Measurements from ENCODE around the gene KRT32.

The KRT32 gene

GRCh38 chr17:41418116-41418860 is 48.9 kb downstream of the KRT32 start:
- Histone ChIP-seq H3K4me1 (ENCODE audit: insufficient read depth, low read length) (peaks cover 5% of the 10 kb centered on the region), H3K9me3 (ENCODE audit: control insufficient read depth, insufficient read depth, low read length) (no peaks in the 10 kb centered on the region), H3K36me3 (ENCODE audit: insufficient read depth, low read length) (no peaks in the 10 kb centered on the region), H3K9ac (ENCODE audit: low read depth, low read length) (no peak overlapping the region)

- Histone ChIP-seq H3K36me3 (ENCODE audit: insufficient read depth, low read length) (no peaks in the 10 kb centered on the region), H3K9me3 (ENCODE audit: control insufficient read depth, insufficient read depth, low read length) (no peaks in the 10 kb centered on the region), H3K4me1 (ENCODE audit: insufficient read depth, low read length) (peaks cover 10% of the 10 kb centered on the region), H3K9ac (ENCODE audit: low read depth, low read length) (no peak overlapping the region)
Observed at GRCh38 chr17:41417576-41418015, 49.6 kb downstream of the KRT32 start.

- Histone ChIP-seq H3K4me1 (ENCODE audit: insufficient read depth, low read length) (peaks cover 10% of the 10 kb centered on the region), H3K9ac (ENCODE audit: low read depth, low read length) (no peak overlapping the region), H3K9me3 (ENCODE audit: control insufficient read depth, insufficient read depth, low read length) (no peaks in the 10 kb centered on the region), H3K36me3 (ENCODE audit: insufficient read depth, low read length) (no peaks in the 10 kb centered on the region)
Observed at GRCh38 chr17:41417127-41417526, 50.1 kb downstream of the KRT32 start.

- Histone ChIP-seq H3K9me3 (ENCODE audit: control insufficient read depth, insufficient read depth, low read length) (no peaks in the 10 kb centered on the region), H3K9ac (ENCODE audit: low read depth, low read length) (no peak overlapping the region), H3K36me3 (ENCODE audit: insufficient read depth, low read length) (no peaks in the 10 kb centered on the region), H3K4me1 (ENCODE audit: insufficient read depth, low read length) (peaks cover 10% of the 10 kb centered on the region)
Observed at GRCh38 chr17:41416479-41416878, 50.7 kb downstream of the KRT32 start.

DNA sequence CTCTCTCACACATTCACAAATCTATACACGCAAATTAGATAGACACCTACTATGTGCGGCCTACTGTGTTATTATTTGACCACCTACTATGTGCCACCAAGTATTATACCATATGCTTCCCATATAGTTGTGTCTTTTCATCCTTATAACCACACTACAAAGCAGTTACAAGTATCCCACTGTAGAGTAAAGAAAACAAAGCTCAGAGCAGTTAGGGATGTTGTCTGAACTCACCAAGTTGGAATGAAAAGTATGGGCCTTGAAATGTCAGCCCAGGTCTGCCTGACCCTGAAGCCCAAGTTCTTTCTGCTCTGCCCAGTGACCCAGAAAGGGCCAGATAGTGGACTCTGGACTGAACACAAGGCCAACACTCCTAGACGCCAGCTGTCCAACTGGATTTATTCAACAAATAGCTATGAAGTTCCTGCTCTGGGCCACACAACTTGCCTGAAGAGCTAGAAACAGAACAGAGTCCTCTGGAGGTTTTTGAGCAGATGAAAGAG is 51.3 kb downstream of the KRT32 start:
- Histone ChIP-seq H3K9me3 (ENCODE audit: control insufficient read depth, insufficient read depth, low read length) (no peaks in the 10 kb centered on the region), H3K36me3 (ENCODE audit: insufficient read depth, low read length) (no peaks in the 10 kb centered on the region), H3K9ac (ENCODE audit: low read depth, low read length) (no peak overlapping the region), H3K4me1 (ENCODE audit: insufficient read depth, low read length) (peaks cover 10% of the 10 kb centered on the region)

- H3K9me3 ChIP-seq (ENCODE audit: control insufficient read depth, insufficient read depth, low read length) = no peaks in the 10 kb centered on the region
- H3K4me1 ChIP-seq (ENCODE audit: insufficient read depth, low read length) = peaks cover 10% of the 10 kb centered on the region
- H3K36me3 ChIP-seq (ENCODE audit: insufficient read depth, low read length) = no peaks in the 10 kb centered on the region
- no peak overlapping the region for H3K9ac ChIP-seq (ENCODE audit: low read depth, low read length)
Observed at GRCh38 chr17:41415411-41415810, 51.8 kb downstream of the KRT32 start.

- peaks cover 10% of the 10 kb centered on the region for H3K4me1 ChIP-seq (ENCODE audit: insufficient read depth, low read length)
- no peaks in the 10 kb centered on the region for H3K9me3 ChIP-seq (ENCODE audit: control insufficient read depth, insufficient read depth, low read length)
- H3K9ac ChIP-seq (ENCODE audit: low read depth, low read length) = no peak overlapping the region
- H3K36me3 ChIP-seq (ENCODE audit: insufficient read depth, low read length) = no peaks in the 10 kb centered on the region
Observed at GRCh38 chr17:41413982-41414381, 53.2 kb downstream of the KRT32 start.

DNA sequence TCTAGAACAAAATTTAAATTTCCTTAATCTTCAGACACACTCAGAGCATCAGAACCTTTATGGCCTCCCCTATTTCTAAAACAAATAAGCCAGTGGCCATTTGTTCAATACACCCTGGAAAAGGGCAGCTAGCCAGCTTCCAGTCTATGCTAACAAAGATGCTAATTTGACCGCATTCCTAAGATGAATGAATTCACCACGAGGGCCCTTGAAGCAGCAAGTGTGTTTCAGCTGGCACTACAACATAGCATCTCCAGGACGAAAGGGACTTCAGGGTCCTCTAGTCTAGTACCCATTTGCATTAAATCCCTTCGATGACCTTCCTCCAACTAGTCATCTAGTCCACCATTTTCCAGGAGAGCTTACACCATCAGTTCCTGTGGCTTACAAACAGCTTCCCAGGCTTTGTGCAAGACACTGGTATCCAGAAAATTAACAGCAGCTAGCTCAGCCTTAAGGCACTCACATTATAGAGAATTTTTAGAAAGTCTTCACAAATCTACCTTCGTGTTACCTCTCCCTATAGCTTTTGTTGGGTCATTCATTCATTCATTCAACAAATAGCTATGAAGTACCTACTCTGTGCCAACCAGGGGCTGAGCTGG is 53.7 kb downstream of the KRT32 start:
- no peak overlapping the region for H3K9ac ChIP-seq (ENCODE audit: low read depth, low read length)
- no peaks in the 10 kb centered on the region for H3K36me3 ChIP-seq (ENCODE audit: insufficient read depth, low read length)

GRCh38 chr17:41411072-41411840 is 55.9 kb downstream of the KRT32 start:
- no peaks in the 10 kb centered on the region for H3K9me3 ChIP-seq (ENCODE audit: control insufficient read depth, insufficient read depth, low read length)
- no peaks in the 10 kb centered on the region for H3K36me3 ChIP-seq (ENCODE audit: insufficient read depth, low read length)
- H3K9ac ChIP-seq (ENCODE audit: low read depth, low read length) = no peak overlapping the region
- H3K4me1 ChIP-seq (ENCODE audit: insufficient read depth, low read length) = peaks cover 10% of the 10 kb centered on the region

More for the DNA sequence above, 53.7 kb downstream of the KRT32 start:
- H3K9me3 ChIP-seq (ENCODE audit: control insufficient read depth, insufficient read depth, low read length) = no peaks in the 10 kb centered on the region
- H3K4me1 ChIP-seq (ENCODE audit: insufficient read depth, low read length) = peaks cover 10% of the 10 kb centered on the region
